H1 (cell line): ENCODE measurements around the gene CALY. TPM values are rescaled to one million over a fixed set of nuclear protein-coding genes. Genes with fewer than 3 reads are reported as not detected.

Source experiments
- CTCF ChIA-PET: fragments of 300-600 bp; sonication (Branson Sonifier 250); formaldehyde crosslinking; loops from one replicate; lab custom pipeline; 2021; ENCODE audit not compliant: partially characterized antibody; lab: Charles Lee
- POLR2A ChIA-PET: fragments of 300-600 bp; sonication (Branson Sonifier 250); formaldehyde crosslinking; loops from one replicate; lab custom pipeline; 2021; ENCODE audit warnings: inconsistent platforms; ENCODE audit not compliant: partially characterized antibody; lab: Charles Lee
- DNase-seq, 2 experiments: peaks; one replicate each; pipeline versions ENCODE4 v3.0.0 to v3.0.0-alpha.2; 2010 to 2022; ENCODE audit warnings: low spot score in 2 of 2, low read depth in 1 of 2, mixed read lengths in 1 of 2
- FAIRE-seq: peaks from 2 replicates; lab custom pipeline; 2011; peaks lifted over from hg19 to GRCh38; lab: Jason Lieb, UNC
- H2AFZ ChIP-seq: 2 replicates; pipeline ENCODE4 v1.8.1; 2012; ENCODE audit warnings: low read length, inconsistent platforms
- H2AK5ac ChIP-seq: 2 replicates; pipeline ENCODE4 v1.6.1; 2013; ENCODE audit warnings: low read depth, low read length
- H2BK120ac ChIP-seq: replicated peaks from 2 replicates; pipeline ENCODE3; 2013; ENCODE audit warnings: low read depth, low read length, inconsistent platforms
- H2BK12ac ChIP-seq: 2 replicates; pipeline ENCODE4 v1.6.1; 2013; ENCODE audit warnings: low read depth, low read length
- H2BK15ac ChIP-seq: 2 replicates; pipeline ENCODE4 v1.6.1; 2013; ENCODE audit warnings: low read length
- H2BK20ac ChIP-seq: 2 replicates; pipeline ENCODE4 v1.6.1; 2013; ENCODE audit warnings: low read length
- H2BK5ac ChIP-seq: 2 replicates; pipeline ENCODE4 v1.6.1; 2013; ENCODE audit warnings: low read depth, low read length
- H3K14ac ChIP-seq: 2 replicates; pipeline ENCODE4 v1.6.1; 2013; ENCODE audit warnings: inconsistent platforms; ENCODE audit not compliant: insufficient read length
- H3K18ac ChIP-seq: 2 replicates; pipeline ENCODE4 v1.6.1; 2013; ENCODE audit warnings: low read length; ENCODE audit errors: extremely low read depth
- H3K23ac ChIP-seq: 2 replicates; pipeline ENCODE4 v1.6.1; 2013; ENCODE audit warnings: inconsistent platforms; ENCODE audit not compliant: insufficient read length
- H3K23me2 ChIP-seq: 2 replicates; pipeline ENCODE4 v1.6.1; 2013; ENCODE audit warnings: low read depth, low read length
- H3K27ac ChIP-seq: 2 replicates; pipeline ENCODE4 v1.6.1; 2011; ENCODE audit warnings: low read depth, low read length, inconsistent platforms
- H3K27me3 ChIP-seq, 4 experiments: replicated peaks in 1 of 4; 1 replicate in 1 of 4; 2 replicates in 3 of 4; pipeline versions ENCODE4 v1.6.1 to v1.8.1; 2011 to 2013; ENCODE audit warnings: low read length in 3 of 4, mild to moderate bottlenecking in 3 of 4, inconsistent platforms in 2 of 4, mixed read lengths in 2 of 4, moderate library complexity in 1 of 4; ENCODE audit not compliant: control insufficient read depth in 3 of 4, insufficient read depth in 3 of 4; ENCODE audit errors: extremely low read depth in 1 of 4
- H3K36me3 ChIP-seq, 4 experiments: 2 replicates each; pipeline versions ENCODE4 v1.6.1 to v1.8.1; 2011 to 2013; ENCODE audit warnings: mild to moderate bottlenecking in 4 of 4, low read length in 3 of 4, moderate library complexity in 2 of 4, control low read depth in 1 of 4, inconsistent platforms in 1 of 4; ENCODE audit not compliant: insufficient read depth in 4 of 4, control insufficient read depth in 2 of 4
- H3K4ac ChIP-seq: replicated peaks from 2 replicates; pipeline ENCODE3; 2013; ENCODE audit warnings: low read length, low read depth, mixed read lengths, inconsistent platforms; ENCODE audit not compliant: insufficient read length
- H3K4me1 ChIP-seq, 4 experiments: replicated peaks in 1 of 4; 1 replicate in 1 of 4; 2 replicates in 3 of 4; pipeline versions ENCODE4 v1.6.1 to v1.8.1; 2011 to 2013; ENCODE audit warnings: low read length in 3 of 4, inconsistent platforms in 2 of 4, mixed read lengths in 1 of 4; ENCODE audit not compliant: insufficient read depth in 4 of 4, control insufficient read depth in 3 of 4
- H3K4me2 ChIP-seq, 2 experiments: 2 replicates each; pipeline versions ENCODE4 v1.6.1 to v1.8.1; 2011 to 2013; ENCODE audit warnings: low read depth in 2 of 2, low read length in 2 of 2, control low read depth in 1 of 2, inconsistent platforms in 1 of 2, mild to moderate bottlenecking in 1 of 2; ENCODE audit not compliant: insufficient read depth in 1 of 2
- H3K4me3 ChIP-seq, 4 experiments: fragments of 200-600, 300-600 bp in 1 of 4; sonication (generic), shearing (Covaris generic), sonication (Bioruptor Twin) in 1 of 4; 2 replicates each; pipeline versions ENCODE4 v1.5.1 to v1.8.1; 2011 to 2016; ENCODE audit warnings: low read length in 4 of 4, low read depth in 3 of 4, control low read depth in 2 of 4, inconsistent platforms in 2 of 4, mild to moderate bottlenecking in 2 of 4, mixed read lengths in 1 of 4, moderate library complexity in 1 of 4; ENCODE audit not compliant: insufficient read depth in 2 of 4; ENCODE audit errors: extremely low read depth in 1 of 4
- H3K56ac ChIP-seq: replicated peaks from 2 replicates; pipeline ENCODE3; 2013; ENCODE audit warnings: low read depth, mild to moderate bottlenecking, mixed read lengths, low read length, inconsistent platforms; ENCODE audit not compliant: insufficient read length
- H3K79me1 ChIP-seq: 2 replicates; pipeline ENCODE4 v1.6.1; 2013; ENCODE audit warnings: low read depth, low read length, control low read depth
- H3K79me2 ChIP-seq, 2 experiments: 2 replicates each; pipeline versions ENCODE4 v1.6.1 to v1.8.1; 2012 to 2013; ENCODE audit warnings: low read length in 2 of 2, mild to moderate bottlenecking in 2 of 2, inconsistent platforms in 1 of 2; ENCODE audit not compliant: insufficient read depth in 2 of 2, control insufficient read depth in 1 of 2
- H3K9ac ChIP-seq, 4 experiments: replicated peaks in 1 of 4; 1 replicate in 1 of 4; 2 replicates in 3 of 4; pipeline versions ENCODE4 v1.6.1 to v1.8.1; 2011 to 2013; ENCODE audit warnings: low read depth in 3 of 4, low read length in 3 of 4, control low read depth in 2 of 4, mild to moderate bottlenecking in 2 of 4, moderate library complexity in 2 of 4, inconsistent platforms in 1 of 4; ENCODE audit errors: extremely low read depth in 1 of 4
- H3K9me3 ChIP-seq, 2 experiments: 2 replicates each; pipeline versions ENCODE4 v1.6.1 to v1.8.1; 2012 to 2013; ENCODE audit warnings: mild to moderate bottlenecking in 2 of 2, moderate library complexity in 2 of 2, control low read depth in 1 of 2, inconsistent platforms in 1 of 2, low read depth in 1 of 2, low read length in 1 of 2, mixed read lengths in 1 of 2; ENCODE audit not compliant: insufficient read depth in 2 of 2
- H4K20me1 ChIP-seq, 2 experiments: replicated peaks in 1 of 2; 2 replicates each; pipeline versions ENCODE3 to v1.8.1; 2011 to 2013; ENCODE audit warnings: inconsistent platforms in 2 of 2, low read length in 2 of 2, mild to moderate bottlenecking in 1 of 2; ENCODE audit not compliant: insufficient read depth in 2 of 2, control insufficient read depth in 1 of 2
- H4K5ac ChIP-seq: 2 replicates; pipeline ENCODE4 v1.6.1; 2013; ENCODE audit warnings: low read length, low read depth, mixed read lengths, inconsistent platforms; ENCODE audit not compliant: insufficient read length
- H4K8ac ChIP-seq: 2 replicates; pipeline ENCODE4 v1.8.0; 2013; ENCODE audit warnings: mild to moderate bottlenecking, moderate library complexity, low read length, inconsistent platforms; ENCODE audit not compliant: insufficient read depth; ENCODE audit errors: extremely low read depth
- H4K91ac ChIP-seq: replicated peaks from 2 replicates; pipeline ENCODE3; 2013; ENCODE audit warnings: low read length, mixed read lengths, inconsistent platforms; ENCODE audit not compliant: insufficient read length
- CREB1 ChIP-seq: IDR thresholded peaks from 2 replicates; pipeline ENCODE4 v1.6.1; 2012; ENCODE audit warnings: inconsistent platforms
- CTBP2 ChIP-seq: IDR thresholded peaks from 2 replicates; pipeline ENCODE4 v1.7.0; 2011; ENCODE audit warnings: borderline replicate concordance, mild to moderate bottlenecking, moderate library complexity, mixed read lengths, low read length; ENCODE audit not compliant: insufficient read depth, insufficient read length
- HDAC2 ChIP-seq, 2 experiments: fragments of 300-600 bp in 1 of 2; sonication (generic) in 1 of 2; IDR thresholded peaks; 2 replicates each; pipeline ENCODE4 v1.6.1; 2011 to 2012; ENCODE audit warnings: low read depth in 2 of 2, low read length in 2 of 2, mild to moderate bottlenecking in 2 of 2, moderate library complexity in 2 of 2, borderline replicate concordance in 1 of 2, inconsistent platforms in 1 of 2
- MAFK ChIP-seq: IDR thresholded peaks from 2 replicates; pipeline ENCODE4 v1.6.1; 2012; ENCODE audit warnings: low read depth, mild to moderate bottlenecking, improper control_type of control experiment, low read length
- RNF2 ChIP-seq: fragments of 200-900, 300-1000 bp; sonication (generic); IDR thresholded peaks from 2 replicates; pipeline ENCODE4 v1.7.1; 2016; ENCODE audit warnings: borderline replicate concordance, low read depth, mild to moderate bottlenecking, antibody characterized with exemption, low read length; ENCODE audit not compliant: poor library complexity, severe bottlenecking; ENCODE audit errors: missing control alignments
- SIN3A ChIP-seq, 2 experiments: IDR thresholded peaks in 1 of 2; conservative IDR thresholded peaks in 1 of 2; 2 replicates each; pipeline ENCODE4 v1.6.1; 2011 to 2012; ENCODE audit warnings: low read length in 2 of 2, improper control_type of control experiment in 1 of 2, low read depth in 1 of 2, mild to moderate bottlenecking in 1 of 2
- YY1 ChIP-seq: IDR thresholded peaks from 2 replicates; pipeline ENCODE4 v1.6.1; 2011; ENCODE audit warnings: low read depth, mild to moderate bottlenecking, low read length
- WGBS, 2 experiments: shearing (Covaris generic) in 1 of 2; methylation state at CpG; one replicate each; pipeline versions ENCODE4 v1.1.6 to v1.1.7; 2013 to 2015; ENCODE audit warnings: low lambda C conversion rate in 2 of 2, mixed read lengths in 2 of 2, inconsistent platforms in 1 of 2, low coverage in 1 of 2, missing lambda C conversion rate in 1 of 2; ENCODE audit not compliant: insufficient replicate concordance in 2 of 2, insufficient coverage in 1 of 2, insufficient read length in 1 of 2; ENCODE audit errors: extremely low coverage in 1 of 2, missing lambda C conversion rate in 1 of 2; 5-methylcytosine and 5-hydroxymethylcytosine counted together
- polyA plus RNA-seq, 7 experiments: library from polyadenylated mRNA; depleted of rRNA in 3 of 7; stranded (reverse) in 5 of 7; unstranded in 2 of 7; fragments of >200 nt in 5 of 7; fragments of 200-250 nt in 2 of 7; gene quantifications; 1 replicate in 5 of 7; 2 replicates in 1 of 7; 4 replicates in 1 of 7; pipeline versions ENCODE4 v1.2.1 to v1.2.3, GENCODE V29; 2011 to 2013; ENCODE audit warnings: missing spikeins in 2 of 7, mixed read lengths in 2 of 7
- total RNA-seq: library from RNA; stranded (reverse); fragmentation: NEBNext Ultra II Directional; extraction: Animal tissue kit (Norgen Biotek cat#: 25700); gene quantifications from 2 replicates; pipeline ENCODE4 v1.2.1, GENCODE V29; 2021
- TF ChIP-seq, protein P1 (sequence below), 3 experiments: IDR thresholded peaks; 1 replicate in 2 of 3; 2 replicates in 1 of 3; pipeline versions ENCODE4 v1.5.1 to v1.6.1; 2011; ENCODE audit warnings: low read length in 3 of 3, mild to moderate bottlenecking in 3 of 3, inconsistent platforms in 2 of 3, low read depth in 1 of 3, moderate library complexity in 1 of 3; ENCODE audit not compliant: insufficient read depth in 1 of 3; ENCODE audit errors: control extremely low read depth in 1 of 3

The CALY gene
- total and polyA plus RNA-seq, 2 of the 8 experiments (the other 6 are each of a cell fraction or from before 2014, with no cell fraction given) = 1.3 to 1.5 TPM

DNA sequence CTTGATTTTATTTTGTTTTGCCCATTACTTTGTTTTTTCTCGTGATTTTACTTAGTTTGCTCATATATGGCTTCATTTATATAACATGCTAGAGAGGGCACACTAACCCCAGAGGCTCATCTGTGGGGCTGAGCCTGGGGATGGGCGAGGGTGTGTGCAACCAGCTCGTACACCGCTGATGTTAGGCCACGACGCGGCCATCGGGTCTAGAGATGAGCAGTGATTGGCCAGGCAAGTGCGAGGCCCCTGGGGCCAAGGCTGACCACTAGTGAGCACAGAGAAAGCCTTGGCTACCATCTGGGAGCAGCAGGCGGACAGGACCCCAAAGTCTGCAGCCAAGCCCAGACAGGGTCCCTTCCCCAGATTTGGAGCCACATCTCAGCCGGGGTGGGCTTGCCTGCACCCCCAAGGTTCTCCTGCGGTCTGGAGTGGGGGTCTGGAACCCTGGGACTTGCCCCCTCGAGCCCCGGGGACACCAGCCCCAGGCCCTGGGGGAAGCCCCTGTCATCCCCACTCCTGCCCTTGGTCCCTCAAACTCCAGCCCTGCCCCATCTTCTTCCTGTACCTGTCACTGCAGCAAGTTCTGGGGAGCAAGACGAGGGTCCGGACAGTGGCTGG, 17.4 kb upstream of the CALY start:
- no peak overlapping the region for H2BK12ac ChIP-seq
- no peak overlapping the region for H2AFZ ChIP-seq
- H3K4ac ChIP-seq = no peak overlapping the region
- H3K4me2 ChIP-seq = no peak overlapping the region
- no peak overlapping the region for H3K18ac ChIP-seq
- H3K79me2 ChIP-seq = no peaks in the 10 kb centered on the region
- H2BK5ac ChIP-seq = no peak overlapping the region
- H3K56ac ChIP-seq = no peak overlapping the region
- H2AK5ac ChIP-seq = no peak overlapping the region
- H4K20me1 ChIP-seq = peaks cover 7 to 21% of the 10 kb centered on the region in 2 experiments
- FAIRE-seq = no peak
- H3K36me3 ChIP-seq = no peaks in the 10 kb centered on the region; a peak in 2 of 8 replicates
- H3K27me3 ChIP-seq = peaks cover 0 to 5% (median 0%) of the 10 kb centered on the region in 4 experiments; a peak in 3 of 7 replicates
- H2BK20ac ChIP-seq = no peak overlapping the region
- CTCF ChIA-PET = interaction anchor here (1.0 to 4.9 kb wide), 5 partner anchors 9 to 46 kb away, joined by 4 to 57 read pairs (median 7); no protein-coding TSS in a partner anchor
- no peak overlapping the region for H2BK15ac ChIP-seq
- H3K27ac ChIP-seq = no peak overlapping the region
- H3K4me1 ChIP-seq = peaks cover 0 to 15% (median 5%) of the 10 kb centered on the region in 4 experiments; a peak in 4 of 7 replicates
- DNase-seq = no peak
- H4K91ac ChIP-seq = no peak overlapping the region
- H3K23ac ChIP-seq = no peak overlapping the region
- H2BK120ac ChIP-seq = no peak overlapping the region
- H3K4me3 ChIP-seq = no peak overlapping the region
- no peak overlapping the region for H3K14ac ChIP-seq
- no peak overlapping the region for H4K5ac ChIP-seq
- peaks cover 7% of the 10 kb centered on the region; the same call in 1 of the 2 replicates for H3K23me2 ChIP-seq
- no peak for TF ChIP-seq YY1
- TF ChIP-seq CTBP2 = no peak
- no peak for TF ChIP-seq CREB1
- no peak for TF ChIP-seq MAFK
- TF ChIP-seq HDAC2 (IDR thresholded peaks at IDR 0.05; ENCODE audit: borderline replicate concordance in 1 of 2, low read depth in 2 of 2, low read length in 2 of 2) = no peak
- no peak for TF ChIP-seq SIN3A (conservative IDR thresholded peaks at IDR 0.05 in 1 of 2, IDR thresholded peaks at IDR 0.05 in 1 of 2; ENCODE audit: low read depth in 1 of 2, low read length in 2 of 2)
- no peak for TF ChIP-seq RNF2
- TF ChIP-seq, protein P1, sequence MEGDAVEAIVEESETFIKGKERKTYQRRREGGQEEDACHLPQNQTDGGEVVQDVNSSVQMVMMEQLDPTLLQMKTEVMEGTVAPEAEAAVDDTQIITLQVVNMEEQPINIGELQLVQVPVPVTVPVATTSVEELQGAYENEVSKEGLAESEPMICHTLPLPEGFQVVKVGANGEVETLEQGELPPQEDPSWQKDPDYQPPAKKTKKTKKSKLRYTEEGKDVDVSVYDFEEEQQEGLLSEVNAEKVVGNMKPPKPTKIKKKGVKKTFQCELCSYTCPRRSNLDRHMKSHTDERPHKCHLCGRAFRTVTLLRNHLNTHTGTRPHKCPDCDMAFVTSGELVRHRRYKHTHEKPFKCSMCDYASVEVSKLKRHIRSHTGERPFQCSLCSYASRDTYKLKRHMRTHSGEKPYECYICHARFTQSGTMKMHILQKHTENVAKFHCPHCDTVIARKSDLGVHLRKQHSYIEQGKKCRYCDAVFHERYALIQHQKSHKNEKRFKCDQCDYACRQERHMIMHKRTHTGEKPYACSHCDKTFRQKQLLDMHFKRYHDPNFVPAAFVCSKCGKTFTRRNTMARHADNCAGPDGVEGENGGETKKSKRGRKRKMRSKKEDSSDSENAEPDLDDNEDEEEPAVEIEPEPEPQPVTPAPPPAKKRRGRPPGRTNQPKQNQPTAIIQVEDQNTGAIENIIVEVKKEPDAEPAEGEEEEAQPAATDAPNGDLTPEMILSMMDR (IDR thresholded peaks at IDR 0.05; ENCODE audit: control extremely low read depth in 1 of 3, insufficient read depth in 1 of 3, low read depth in 1 of 3, low read length in 3 of 3) = no peak
- H4K8ac ChIP-seq = peak overlapping the region; percentile 23; the same call in 1 of the 2 replicates
- no peaks in the 10 kb centered on the region; the same call in 1 of the 2 replicates for H3K79me1 ChIP-seq
- no peak overlapping the region for H3K9ac ChIP-seq
- no peaks in the 10 kb centered on the region for H3K9me3 ChIP-seq
- WGBS, 2 experiments = 86% methylated on average over 15 of the region's 16 CpGs; no CpG with 5 or more reads in 1 of the 2 experiments
- POLR2A ChIA-PET = interaction anchor here (1.0 to 1.9 kb wide), 6 partner anchors 11 to 67 kb away, joined by 3 to 7 read pairs (median 4); partner anchors contain the start of gene CALY
